Hepatocyte (in vitro differentiated cells): ENCODE measurements around the gene PEX13. TPM values are rescaled to one million over a fixed set of nuclear protein-coding genes. Genes with fewer than 3 reads are reported as not detected.
"Not testable (repeated sequence)": the region's sequence is repeated elsewhere in the genome, so short reads cannot be mapped to it uniquely, and the experiment has no call there.

Experiments
- DNase-seq: peaks from one replicate; pipeline ENCODE4 v3.0.0-alpha.2; 2016; ENCODE audit warnings: low spot score
- H2AFZ ChIP-seq: fragments of 200-600 bp; sonication (generic); 2 replicates; pipeline ENCODE4 v1.6.0; 2016; ENCODE audit warnings: antibody characterized with exemption, mild to moderate bottlenecking
- H3K27ac ChIP-seq: fragments of 200-600 bp; sonication (generic); 2 replicates; pipeline ENCODE4 v1.5.1; 2016; ENCODE audit warnings: mild to moderate bottlenecking
- H3K27me3 ChIP-seq: fragments of 200-600 bp; sonication (generic); 2 replicates; pipeline ENCODE4 v1.6.1; 2016
- H3K36me3 ChIP-seq: fragments of 200-600 bp; sonication (generic); replicated peaks from 2 replicates; pipeline ENCODE4 v1.5.1; 2016; ENCODE audit warnings: low read depth; ENCODE audit not compliant: insufficient read depth
- H3K4me1 ChIP-seq: fragments of 200-600 bp; sonication (generic); 2 replicates; pipeline ENCODE4 v1.5.1; 2016; ENCODE audit warnings: mild to moderate bottlenecking, moderate library complexity; ENCODE audit not compliant: insufficient read depth
- H3K4me2 ChIP-seq: fragments of 200-600 bp; sonication (generic); 2 replicates; pipeline ENCODE4 v1.6.0; 2016
- H3K4me3 ChIP-seq: fragments of 200-600 bp; sonication (generic); 2 replicates; pipeline ENCODE4 v1.5.1; 2016; ENCODE audit warnings: mild to moderate bottlenecking
- H3K79me2 ChIP-seq: fragments of 200-600 bp; sonication (generic); 2 replicates; pipeline ENCODE4 v1.6.0; 2017; ENCODE audit warnings: mild to moderate bottlenecking
- H3K9me2 ChIP-seq: fragments of 200-600 bp; sonication (generic); replicated peaks from 2 replicates; pipeline ENCODE4 v1.6.0; 2017; ENCODE audit warnings: mild to moderate bottlenecking; ENCODE audit not compliant: insufficient read depth
- H3K9me3 ChIP-seq: fragments of 200-600 bp; sonication (generic); 2 replicates; pipeline ENCODE4 v1.5.1; 2016; ENCODE audit warnings: low read depth, mild to moderate bottlenecking
- H4K20me1 ChIP-seq: fragments of 200-600 bp; sonication (generic); 2 replicates; pipeline ENCODE4 v1.6.0; 2016; ENCODE audit warnings: mild to moderate bottlenecking; ENCODE audit not compliant: insufficient read depth, poor library complexity, severe bottlenecking
- CTCF ChIP-seq: fragments of 200-600 bp; sonication (generic); IDR thresholded peaks from 2 replicates; pipeline ENCODE4 v1.5.1; 2016; ENCODE audit warnings: antibody characterized with exemption, mild to moderate bottlenecking; ENCODE audit not compliant: poor library complexity
- EZH2 ChIP-seq: fragments of 200-600 bp; sonication (generic); IDR thresholded peaks from 2 replicates; pipeline ENCODE4 v1.6.1; 2016; ENCODE audit warnings: antibody characterized with exemption, mild to moderate bottlenecking, borderline replicate concordance
- EZH2phosphoT487 ChIP-seq: fragments of 200-600 bp; sonication (generic); IDR thresholded peaks from one replicate; pipeline ENCODE4 v1.6.1; 2018; ENCODE audit warnings: antibody characterized with exemption, mild to moderate bottlenecking, low read depth, moderate library complexity; ENCODE audit not compliant: unreplicated experiment, severe bottlenecking
- WGBS: methylation state at CpG from one replicate; pipeline ENCODE4 v1.1.6; 2016; ENCODE audit warnings: low lambda C conversion rate; ENCODE audit errors: missing lambda C conversion rate; 5-methylcytosine and 5-hydroxymethylcytosine counted together
- polyA plus RNA-seq: library from polyadenylated mRNA; unstranded; fragments of >200 nt; fragmentation: Nextera tagmentation; extraction: Ambion mirVana; gene quantifications from 2 replicates; pipeline ENCODE4 v1.2.1, GENCODE V29; 2016
- total RNA-seq: library from RNA; depleted of rRNA; stranded (reverse); fragments of >200 nt; gene quantifications from 2 replicates; pipeline ENCODE4 v1.2.3, GENCODE V29; 2014

Gene PEX13
- total and polyA plus RNA-seq, 2 experiments from 2014 or later, result 25.2 to 60.0 TPM

GRCh38 chr2:60987041-60987440 lies 30.5 kb upstream of the PEX13 start:
- no peak overlapping the region for H2AFZ ChIP-seq

GRCh38 chr2:60987656-60988055 lies 29.9 kb upstream of the PEX13 start:
- H3K9me2 ChIP-seq, H3K4me3 ChIP-seq, H2AFZ ChIP-seq, H3K36me3 ChIP-seq, H3K79me2 ChIP-seq, H3K4me1 ChIP-seq, H3K27ac ChIP-seq, H3K4me2 ChIP-seq, DNase-seq, H4K20me1 ChIP-seq, H3K27me3 ChIP-seq: not testable (repeated sequence)
- WGBS, result 95% methylated on average over 8 of the region's 8 CpGs
- H3K9me3 ChIP-seq, result peaks cover 13% of the 10 kb centered on the region

More at GRCh38 chr2:60987041-60987440, 30.5 kb upstream of the PEX13 start:
- 75% methylated on average over 2 of the region's 2 CpGs for WGBS
- Histone ChIP-seq H3K9me3 (peaks cover 9% of the 10 kb centered on the region), H3K79me2 (no peaks in the 10 kb centered on the region), H3K4me2 (no peak overlapping the region), H3K4me3 (no peak overlapping the region), H3K27me3 (no peaks in the 10 kb centered on the region), H3K36me3 (no peaks in the 10 kb centered on the region), H4K20me1 (no peaks in the 10 kb centered on the region), H3K27ac (no peak overlapping the region), H3K4me1 (no peaks in the 10 kb centered on the region), H3K9me2 (no peaks in the 10 kb centered on the region)
- TF ChIP-seq EZH2phosphoT487 (no peak), CTCF (no peak), EZH2 (no peak)
- no peak for DNase-seq

- DNase-seq, result no peak
- no peaks in the 10 kb centered on the region for H4K20me1 ChIP-seq
- TF ChIP-seq EZH2, result no peak
- TF ChIP-seq CTCF, result no peak
- no peak for TF ChIP-seq EZH2phosphoT487
- H3K36me3 ChIP-seq, result no peaks in the 10 kb centered on the region
- no peaks in the 10 kb centered on the region for H3K79me2 ChIP-seq
- peaks cover 13% of the 10 kb centered on the region for H3K9me3 ChIP-seq
- no peaks in the 10 kb centered on the region for H3K27me3 ChIP-seq
- no peak overlapping the region for H3K4me2 ChIP-seq
- H2AFZ ChIP-seq, result no peak overlapping the region
- no peaks in the 10 kb centered on the region for H3K9me2 ChIP-seq
- no peak overlapping the region for H3K4me3 ChIP-seq
- H3K4me1 ChIP-seq, result no peaks in the 10 kb centered on the region
- no peak overlapping the region for H3K27ac ChIP-seq
- WGBS, result 90% methylated on average over 2 of the region's 2 CpGs
These were observed 28.3 kb upstream of the PEX13 start for GRCh38 chr2:60989259-60989658.

- Histone ChIP-seq H3K36me3 (no peaks in the 10 kb centered on the region), H3K4me1 (no peaks in the 10 kb centered on the region), H3K27me3 (no peaks in the 10 kb centered on the region), H3K27ac (no peak overlapping the region), H2AFZ (no peak overlapping the region), H3K9me3 (peaks cover 13% of the 10 kb centered on the region), H3K4me2 (no peak overlapping the region), H3K79me2 (no peaks in the 10 kb centered on the region), H3K4me3 (no peak overlapping the region), H4K20me1 (no peaks in the 10 kb centered on the region), H3K9me2 (no peaks in the 10 kb centered on the region)
- WGBS, result 88% methylated on average over 4 of the region's 4 CpGs
- TF ChIP-seq CTCF, result no peak
- TF ChIP-seq EZH2, result no peak
- TF ChIP-seq EZH2phosphoT487, result no peak
- no peak for DNase-seq
These were observed 25.9 kb upstream of the PEX13 start for GRCh38 chr2:60991644-60992043.
